DMS 273 (cell line): ENCODE data around the gene SYNE2.
"Not testable (repeated sequence)": the region's sequence is repeated elsewhere in the genome, so short reads cannot be mapped to it uniquely, and the experiment has no call there.

ENCODE experiments used
- DNase-seq: peaks from one replicate; lab custom pipeline; 2025; ENCODE audit not compliant: unreplicated experiment; lab: John Stamatoyannopoulos, UW

Gene SYNE2

GRCh38 chr14:64117671-64118402 is 265.0 kb downstream of the SYNE2 start:
- DNase-seq = no peak

GRCh38 chr14:64118403-64118742 is 265.6 kb downstream of the SYNE2 start:
- not testable (repeated sequence) for DNase-seq

- DNase-seq = no peak
Measured at GRCh38 chr14:64118892-64119291, 266.1 kb downstream of the SYNE2 start.

- no peak for DNase-seq
Measured at GRCh38 chr14:64119500-64119899, 266.7 kb downstream of the SYNE2 start.

- no peak for DNase-seq
Measured at GRCh38 chr14:64119980-64120379, 267.2 kb downstream of the SYNE2 start.

- DNase-seq = no peak
Measured at GRCh38 chr14:64123241-64123822, 270.5 kb downstream of the SYNE2 start.

- no peak for DNase-seq
Measured at GRCh38 chr14:64125270-64125669, 272.5 kb downstream of the SYNE2 start.

- no peak for DNase-seq
Measured at GRCh38 chr14:64126548-64126947, 273.7 kb downstream of the SYNE2 start.

- no peak for DNase-seq
Measured at GRCh38 chr14:64137657-64138290, 285.0 kb downstream of the SYNE2 start.

- DNase-seq = no peak
Measured at GRCh38 chr14:64147126-64147790, 294.5 kb downstream of the SYNE2 start.

GRCh38 chr14:64149921-64150320 is 297.1 kb downstream of the SYNE2 start:
- no peak for DNase-seq

- DNase-seq = no peak
Measured at GRCh38 chr14:64158608-64159007, 305.8 kb downstream of the SYNE2 start.

GRCh38 chr14:64159588-64159987 is 306.8 kb downstream of the SYNE2 start:
- DNase-seq = no peak

GRCh38 chr14:64170181-64170580 is 317.4 kb downstream of the SYNE2 start:
- no peak for DNase-seq

- no peak for DNase-seq
Measured at GRCh38 chr14:64174922-64175782, 322.3 kb downstream of the SYNE2 start.

- no peak for DNase-seq
Measured at GRCh38 chr14:64176330-64176729, 323.5 kb downstream of the SYNE2 start.

- DNase-seq = no peak
Measured at GRCh38 chr14:64178814-64179213, 326.0 kb downstream of the SYNE2 start.

GRCh38 chr14:64182908-64183307 is 330.1 kb downstream of the SYNE2 start:
- not testable (repeated sequence) for DNase-seq

GRCh38 chr14:64184103-64184729 is 331.4 kb downstream of the SYNE2 start:
- DNase-seq = no peak

GRCh38 chr14:64185184-64185583 is 332.4 kb downstream of the SYNE2 start:
- no peak for DNase-seq
